ENCODE measurements around the gene ATP5MK.
A peak's percentile ranks its signal among the peaks of the same experiment; 100 is the strongest.

Gene ATP5MK

DNA sequence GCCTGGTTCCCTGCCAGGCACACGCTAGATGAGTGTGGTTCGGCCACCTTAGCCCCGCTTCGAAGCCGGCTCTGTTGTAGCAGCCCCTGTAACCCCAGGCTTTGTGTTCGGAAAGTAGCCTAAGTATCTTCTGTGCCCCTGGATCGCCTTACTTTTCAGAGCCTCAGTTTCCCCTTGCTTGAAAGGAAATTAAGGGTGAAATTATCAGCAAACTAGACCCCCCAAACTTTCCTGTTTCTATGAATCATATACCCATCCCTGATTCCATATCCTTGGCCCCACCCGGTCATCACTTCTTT, 463 bp upstream of the ATP5MK start:
- TF ChIP-seq, protein P1, sequence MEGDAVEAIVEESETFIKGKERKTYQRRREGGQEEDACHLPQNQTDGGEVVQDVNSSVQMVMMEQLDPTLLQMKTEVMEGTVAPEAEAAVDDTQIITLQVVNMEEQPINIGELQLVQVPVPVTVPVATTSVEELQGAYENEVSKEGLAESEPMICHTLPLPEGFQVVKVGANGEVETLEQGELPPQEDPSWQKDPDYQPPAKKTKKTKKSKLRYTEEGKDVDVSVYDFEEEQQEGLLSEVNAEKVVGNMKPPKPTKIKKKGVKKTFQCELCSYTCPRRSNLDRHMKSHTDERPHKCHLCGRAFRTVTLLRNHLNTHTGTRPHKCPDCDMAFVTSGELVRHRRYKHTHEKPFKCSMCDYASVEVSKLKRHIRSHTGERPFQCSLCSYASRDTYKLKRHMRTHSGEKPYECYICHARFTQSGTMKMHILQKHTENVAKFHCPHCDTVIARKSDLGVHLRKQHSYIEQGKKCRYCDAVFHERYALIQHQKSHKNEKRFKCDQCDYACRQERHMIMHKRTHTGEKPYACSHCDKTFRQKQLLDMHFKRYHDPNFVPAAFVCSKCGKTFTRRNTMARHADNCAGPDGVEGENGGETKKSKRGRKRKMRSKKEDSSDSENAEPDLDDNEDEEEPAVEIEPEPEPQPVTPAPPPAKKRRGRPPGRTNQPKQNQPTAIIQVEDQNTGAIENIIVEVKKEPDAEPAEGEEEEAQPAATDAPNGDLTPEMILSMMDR (IDR thresholded peaks at IDR 0.05; ENCODE audit: low read depth, low read length) = no peak
- no peak for DNase-seq (ENCODE audit: extremely low read depth, low read depth)

DNA sequence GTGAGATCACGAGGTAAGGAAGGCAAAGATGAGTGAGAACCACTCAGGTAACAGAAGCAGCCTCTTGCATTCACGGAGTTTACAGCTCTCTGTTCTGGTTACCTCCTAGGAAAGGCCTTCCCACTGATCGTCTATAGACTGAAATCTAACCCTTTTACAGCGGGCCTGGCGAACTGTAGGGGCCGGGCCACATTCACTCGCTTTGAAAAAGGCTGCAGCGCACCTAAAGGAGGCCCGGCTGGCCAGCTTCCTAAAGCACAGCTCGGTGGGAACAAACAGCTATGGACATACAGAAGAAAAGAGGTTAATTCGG, 565 bp downstream of the ATP5MK start:
- DNase-seq (ENCODE audit: extremely low read depth, low read depth) = no peak
- TF ChIP-seq, protein P1 (IDR thresholded peaks at IDR 0.05; ENCODE audit: low read depth, low read length) = no peak

DNA sequence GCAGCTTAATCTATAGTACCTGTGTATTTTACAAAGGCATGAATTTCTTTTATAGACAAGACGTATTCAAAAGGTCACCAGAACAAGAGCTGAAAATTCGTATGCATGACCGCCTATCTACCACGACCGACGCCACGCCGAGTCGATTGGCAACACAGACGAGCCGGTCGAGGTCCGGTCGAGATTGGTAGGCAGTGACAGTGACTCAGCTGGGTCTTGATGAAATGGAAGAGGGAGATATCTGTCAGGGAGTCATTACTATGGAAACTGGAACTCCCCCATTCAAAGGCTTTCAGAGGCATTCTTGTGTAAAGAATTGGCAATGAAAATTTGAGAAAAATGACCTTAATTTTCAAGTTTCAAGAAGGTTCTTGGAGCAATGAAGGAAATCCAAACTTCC, 2.1 kb downstream of the ATP5MK start:
- no peak for DNase-seq (ENCODE audit: extremely low read depth, low read depth)
- TF ChIP-seq, protein P1 (IDR thresholded peaks at IDR 0.05; ENCODE audit: low read depth, low read length) = no peak

DNA sequence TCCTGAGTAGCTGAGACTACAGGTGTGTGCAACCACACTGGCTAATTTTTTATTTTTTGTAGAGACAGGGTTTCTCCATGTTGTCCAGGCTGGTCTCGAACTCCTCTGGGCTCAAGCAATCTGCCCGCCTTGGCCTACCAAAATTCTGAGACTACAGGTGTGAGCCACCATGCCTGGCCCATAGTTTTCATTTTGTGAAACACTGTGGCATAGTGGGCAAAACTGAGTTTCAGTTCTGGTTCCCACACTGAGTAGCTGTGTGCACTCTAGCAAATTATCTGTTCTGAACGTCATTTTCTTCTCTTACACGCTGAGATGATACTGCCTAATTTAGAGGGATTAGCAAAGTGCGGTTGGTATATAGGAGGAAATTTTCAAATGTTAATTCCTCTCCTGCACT, 13.5 kb downstream of the ATP5MK start:
- TF ChIP-seq, protein P1 (IDR thresholded peaks at IDR 0.05; ENCODE audit: low read depth, low read length) = no peak

DNA sequence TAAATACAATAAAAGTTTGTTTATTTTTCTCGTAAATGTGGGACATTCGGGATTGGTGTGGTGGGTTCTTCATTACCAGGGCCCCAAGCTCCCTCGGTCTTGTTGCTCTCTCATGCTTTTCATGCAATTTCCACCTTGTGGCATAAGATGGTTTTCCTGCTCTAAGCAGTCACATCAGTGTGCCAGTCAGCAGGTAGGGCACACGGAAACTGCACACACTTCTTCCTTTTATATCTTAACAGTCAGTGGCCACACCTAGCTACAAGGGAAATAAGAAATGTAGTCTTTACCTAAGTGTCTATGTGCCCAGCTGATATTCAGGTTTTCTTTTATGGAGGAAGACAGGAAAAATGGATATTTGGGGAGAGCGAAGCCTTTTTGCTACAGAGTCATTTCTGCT, 22.0 kb downstream of the ATP5MK start:
- DNase-seq (ENCODE audit: extremely low read depth, low read depth) = no peak
- TF ChIP-seq, protein P1 (IDR thresholded peaks at IDR 0.05; ENCODE audit: low read depth, low read length) = no peak

More for the DNA sequence above, 13.5 kb downstream of the ATP5MK start:
- DNase-seq (ENCODE audit: extremely low read depth, low read depth) = no peak

DNA sequence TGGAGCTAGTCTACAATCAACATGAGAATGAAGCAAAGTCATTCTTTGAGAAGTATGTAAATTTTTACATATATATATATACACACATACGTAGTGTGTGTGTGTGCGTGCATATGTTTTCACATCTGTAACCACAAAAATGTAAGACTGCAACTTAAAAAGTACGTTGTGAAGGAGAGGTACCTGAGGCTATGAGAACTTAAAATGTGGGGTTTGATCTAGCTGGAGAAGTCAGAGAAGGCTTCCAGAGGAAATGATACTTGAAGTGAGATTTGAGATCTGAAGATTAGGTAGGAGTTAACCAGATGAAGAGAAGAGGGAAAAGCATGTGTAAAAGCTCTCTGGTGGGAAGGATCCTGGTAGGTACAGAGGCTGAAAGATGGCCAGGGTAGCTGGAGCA, 22.7 kb downstream of the ATP5MK start:
- no peak for DNase-seq (ENCODE audit: extremely low read depth, low read depth)
- TF ChIP-seq, protein P1 (IDR thresholded peaks at IDR 0.05; ENCODE audit: low read depth, low read length) = no peak

DNA sequence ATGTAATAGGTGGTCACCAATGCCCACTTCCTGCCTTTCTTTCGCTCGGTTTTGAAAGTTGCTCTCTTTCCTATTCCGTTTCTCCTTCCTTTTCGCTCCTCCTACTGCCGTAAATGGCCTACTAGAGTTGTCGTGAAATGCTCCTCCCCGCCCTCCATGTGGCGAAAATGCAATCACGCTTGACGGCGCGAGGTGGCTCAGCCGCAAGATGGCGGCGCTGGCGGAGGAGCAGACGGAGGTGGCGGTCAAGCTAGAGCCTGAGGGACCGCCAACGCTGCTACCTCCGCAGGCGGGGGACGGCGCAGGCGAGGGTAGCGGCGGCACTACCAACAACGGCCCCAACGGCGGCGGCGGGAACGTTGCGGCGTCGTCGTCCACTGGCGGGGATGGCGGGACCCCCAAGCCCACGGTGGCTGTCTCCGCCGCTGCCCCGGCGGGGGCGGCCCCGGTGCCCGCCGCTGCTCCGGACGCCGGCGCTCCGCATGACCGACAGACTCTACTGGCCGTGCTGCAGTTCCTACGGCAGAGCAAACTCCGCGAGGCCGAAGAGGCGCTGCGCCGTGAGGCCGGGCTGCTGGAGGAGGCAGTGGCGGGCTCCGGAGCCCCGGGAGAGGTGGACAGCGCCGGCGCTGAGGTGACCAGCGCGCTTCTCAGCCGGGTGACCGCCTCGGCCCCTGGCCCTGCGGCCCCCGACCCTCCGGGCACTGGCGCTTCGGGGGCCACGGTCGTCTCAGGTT, 28.3 kb downstream of the ATP5MK start, which contains the start of gene TAF5:
Gene TAF5, plus strand, starts transcription at position 195 of the 737 bp plus-strand sequence. Its CDS starts 14 bp downstream, at position 209.
- DNase-seq (ENCODE audit: extremely low read depth, low read depth) = peak; percentile 85
- TF ChIP-seq, protein P1 (IDR thresholded peaks at IDR 0.05; ENCODE audit: low read depth, low read length) = no peak

Measured in AG09319 (cell line).